K562 (cell line): ENCODE data around the gene ARID4B. TPM values are rescaled to one million over a fixed set of nuclear protein-coding genes. Genes with fewer than 3 reads are reported as not detected.
A peak's percentile ranks its signal among the peaks of the same experiment; 100 is the strongest.

ENCODE experiments used
- ATF7 ChIP-seq: fragments of 450-650 bp; IDR thresholded peaks from 2 replicates; pipeline ENCODE4 v1.7.1; 2014; ENCODE audit warnings: mild to moderate bottlenecking, moderate library complexity
- CCNT2 ChIP-seq: IDR thresholded peaks from 2 replicates; pipeline ENCODE4 v1.6.1; 2011; ENCODE audit warnings: borderline replicate concordance, low read depth, mild to moderate bottlenecking, moderate library complexity, mixed read lengths, low read length; ENCODE audit not compliant: insufficient read length; ENCODE audit errors: extremely low read depth
- CHD4 ChIP-seq: fragments of 200-600 bp; sonication (generic); IDR thresholded peaks from 3 replicates; pipeline ENCODE4 v1.6.1; 2012; ENCODE audit warnings: low read depth, mild to moderate bottlenecking, mixed read lengths, low read length, inconsistent platforms; ENCODE audit not compliant: insufficient read depth, insufficient replicate concordance, poor library complexity, severe bottlenecking
- FOXA3 ChIP-seq, 2 experiments: fragments of 450-650 bp in 1 of 2; sonication (generic) in 1 of 2; formaldehyde crosslinking; IDR thresholded peaks in 1 of 2; conservative IDR thresholded peaks in 1 of 2; 2 replicates each; pipeline versions ENCODE4 v1.4.0 to v1.8.0; 2020 to 2022; ENCODE audit warnings: mild to moderate bottlenecking in 2 of 2, missing genetic modification reagents in 1 of 2
- JUN ChIP-seq, 2 experiments: sonication (generic) in 1 of 2; formaldehyde crosslinking in 1 of 2; IDR thresholded peaks; 2 replicates each; pipeline versions ENCODE4 v1.6.1 to v1.8.0; 2012 to 2022; ENCODE audit warnings: borderline replicate concordance in 2 of 2, mild to moderate bottlenecking in 2 of 2, improper control_type of control experiment in 1 of 2, low read depth in 1 of 2, low read length in 1 of 2, missing genetic modification reagents in 1 of 2
- MCM7 ChIP-seq, 2 experiments: fragments of 450-650 bp; IDR thresholded peaks; 2 replicates each; pipeline ENCODE4 v1.6.1; 2016 to 2018
- MECOM ChIP-seq: fragments of 250-450 bp; sonication (Bioruptor Pico); IDR thresholded peaks from 2 replicates; pipeline ENCODE4 v1.8.0; 2022; ENCODE audit warnings: inconsistent platforms
- NCOA1 ChIP-seq: fragments of 450-650 bp; IDR thresholded peaks from 2 replicates; pipeline ENCODE4 v1.6.1; 2016; ENCODE audit warnings: low read depth
- NCOA2 ChIP-seq, 2 experiments: fragments of 450-650 bp; IDR thresholded peaks; 2 replicates each; pipeline ENCODE4 v1.6.1; 2018; ENCODE audit warnings: mild to moderate bottlenecking in 2 of 2, moderate library complexity in 1 of 2; ENCODE audit not compliant: partially characterized antibody in 2 of 2
- PCBP1 ChIP-seq: fragments of 200-400 bp; formaldehyde crosslinking; IDR thresholded peaks from 2 replicates; pipeline ENCODE4 v1.6.1; 2018; ENCODE audit warnings: mild to moderate bottlenecking, low read depth, low read length; ENCODE audit not compliant: poor library complexity, severe bottlenecking
- POLR2AphosphoS5 ChIP-seq: IDR thresholded peaks from 2 replicates; pipeline ENCODE4 v1.6.1; 2011; ENCODE audit warnings: mild to moderate bottlenecking, low read depth, low read length, moderate library complexity; ENCODE audit not compliant: control insufficient read depth, insufficient read depth
- RBM15 ChIP-seq: fragments of 200-400 bp; formaldehyde crosslinking; IDR thresholded peaks from 2 replicates; pipeline ENCODE4 v1.6.1; 2018; ENCODE audit warnings: mild to moderate bottlenecking, low read length, moderate library complexity; ENCODE audit not compliant: insufficient read depth
- RBM39 ChIP-seq: fragments of 200-400 bp; formaldehyde crosslinking; optimal IDR thresholded peaks from 2 replicates; pipeline ENCODE3; 2018; ENCODE audit warnings: low read depth, low read length
- SAFB ChIP-seq: fragments of 200-400 bp; formaldehyde crosslinking; IDR thresholded peaks from 2 replicates; pipeline ENCODE4 v1.6.1; 2017; ENCODE audit warnings: low read depth, low read length, borderline replicate concordance
- SREBF1 ChIP-seq: fragments of 150-350 bp; IDR thresholded peaks from 2 replicates; pipeline ENCODE4 v1.6.1; 2014; ENCODE audit warnings: antibody characterized with exemption, low read depth, low read length, borderline replicate concordance
- STAT5B ChIP-seq: fragments of 250-450 bp; sonication (Bioruptor Pico); IDR thresholded peaks from 2 replicates; pipeline ENCODE4 v1.8.0; 2021; ENCODE audit warnings: mild to moderate bottlenecking, inconsistent platforms
- TBP ChIP-seq: optimal IDR thresholded peaks from 2 replicates; pipeline ENCODE3; 2011; ENCODE audit warnings: low read depth, low read length, improper control_type of control experiment
- THRAP3 ChIP-seq: fragments of 450-650 bp; IDR thresholded peaks from 2 replicates; pipeline ENCODE4 v1.6.1; 2016; ENCODE audit warnings: mild to moderate bottlenecking, inconsistent platforms, borderline replicate concordance
- TSC22D4 ChIP-seq: fragments of 450-650 bp; IDR thresholded peaks from 2 replicates; pipeline ENCODE4 v1.6.1; 2016; ENCODE audit warnings: missing genetic modification characterization, missing biosample characterization, control low read depth
- XRCC4 ChIP-seq: IDR thresholded peaks from one replicate; pipeline ENCODE4 v1.6.1; 2011; ENCODE audit not compliant: insufficient read depth, insufficient read length; ENCODE audit errors: extremely low read depth
- ZNF232 ChIP-seq: sonication (generic); formaldehyde crosslinking; IDR thresholded peaks from 2 replicates; pipeline ENCODE4 v1.8.0; 2022; ENCODE audit warnings: mild to moderate bottlenecking, missing genetic modification reagents
- ZNF3 ChIP-seq: fragments of 250-450 bp; sonication (Bioruptor Pico); IDR thresholded peaks from 2 replicates; pipeline ENCODE4 v1.5.0; 2021; ENCODE audit warnings: mild to moderate bottlenecking, moderate library complexity
- ZNF740 ChIP-seq, 3 experiments: fragments of 200-800 bp in 1 of 3; sonication (Bioruptor generic) in 1 of 3; sonication (generic) in 1 of 3; formaldehyde crosslinking in 1 of 3; IDR thresholded peaks; 2 replicates each; pipeline versions ENCODE4 v1.6.1 to v1.8.0; 2016 to 2022; ENCODE audit warnings: mild to moderate bottlenecking in 2 of 3, missing compliant biosample characterization in 2 of 3, missing genetic modification characterization in 2 of 3, missing genetic modification reagents in 1 of 3
- ZNF780A ChIP-seq: fragments of 250-450 bp; sonication (Bioruptor Pico); IDR thresholded peaks from 2 replicates; pipeline ENCODE4 v1.5.0; 2021; ENCODE audit warnings: mild to moderate bottlenecking
- polyA plus RNA-seq, 8 experiments: library from polyadenylated mRNA; depleted of rRNA in 4 of 8; stranded (reverse) in 5 of 8; unstranded in 3 of 8; fragments of >200 nt; fragmentation: Nextera tagmentation in 2 of 8; fragmentation: Illumina TruSeq in 1 of 8; extraction: Ambion mirVana in 2 of 8; extraction: Trizol in 1 of 8; gene quantifications; 2 replicates each; pipeline versions ENCODE4 v1.2.1 to v1.2.3, GENCODE V29; 2011 to 2014; ENCODE audit warnings: inconsistent platforms in 1 of 8, missing spikeins in 1 of 8
- total RNA-seq, 7 experiments: library from RNA; depleted of rRNA in 6 of 7; stranded (reverse); fragments of >200 nt in 6 of 7; fragmentation: Illumina TruSeq in 2 of 7; extraction: Trizol in 2 of 7; gene quantifications; 2 replicates each; pipeline versions ENCODE4 v1.2.1 to v1.2.3, GENCODE V29; 2011 to 2021; ENCODE audit warnings: low replicate concordance in 1 of 7

Gene ARID4B
- total and polyA plus RNA-seq, 9 of the 15 experiments (the other 6 are each of a cell fraction or from before 2014, with no cell fraction given): 8.4 to 38.9 (median 18.5) TPM

- TF ChIP-seq XRCC4 (no peak), CCNT2 (peak; percentile 77), ZNF3 (CRISPR knock-in tag) (no peak), NCOA2 (IDR thresholded peaks at IDR 0.05; ENCODE audit: partially characterized antibody in 2 of 2) (no peak), ZNF740 (CRISPR knock-in tag; IDR thresholded peaks at IDR 0.05) (no peak), ZNF740 (tag; IDR thresholded peaks at IDR 0.05) (no peak), POLR2AphosphoS5 (no peak), PCBP1 (no peak), CHD4 (no peak), TBP (no peak), ZNF780A (no peak), FOXA3 (CRISPR knock-in tag; conservative IDR thresholded peaks at IDR 0.05 in 1 of 2, IDR thresholded peaks at IDR 0.05 in 1 of 2) (0 out of 4 replicates have a peak, but pooled peaks of 1 of the 2 experiments have one; percentile 41), NCOA1 (no peak), MCM7 (IDR thresholded peaks at IDR 0.05) (no peak), THRAP3 (0 out of 2 replicates have a peak, but pooled peaks have one; percentile 37), STAT5B (CRISPR knock-in tag) (no peak), JUN (IDR thresholded peaks at IDR 0.05; ENCODE audit: borderline replicate concordance, low read depth, low read length) (no peak), JUN (CRISPR knock-in tag; IDR thresholded peaks at IDR 0.05; ENCODE audit: borderline replicate concordance) (0 out of 2 replicates have a peak, but pooled peaks have one; percentile 27), ATF7 (0 out of 2 replicates have a peak, but pooled peaks have one; percentile 22), RBM39 (no peak), SAFB (no peak), MECOM (CRISPR knock-in tag) (no peak), SREBF1 (no peak), RBM15 (no peak), TSC22D4 (tag) (no peak), ZNF232 (CRISPR knock-in tag) (no peak)
Measured at GRCh38 chr1:235326719-235327558, 1.0 kb downstream of the ARID4B start (continued).
